Inflammatory macrophage (primary cell): ENCODE data around the gene PLPPR1.
A peak's percentile ranks its signal among the peaks of the same experiment; 100 is the strongest.
"Not testable (repeated sequence)": the region's sequence is repeated elsewhere in the genome, so short reads cannot be mapped to it uniquely, and the experiment has no call there.

Experiments used
- DNase-seq, 2 donors: peaks; one replicate each; pipeline ENCODE4 v3.0.0-alpha.2; 2020 to 2022

The PLPPR1 gene

DNA sequence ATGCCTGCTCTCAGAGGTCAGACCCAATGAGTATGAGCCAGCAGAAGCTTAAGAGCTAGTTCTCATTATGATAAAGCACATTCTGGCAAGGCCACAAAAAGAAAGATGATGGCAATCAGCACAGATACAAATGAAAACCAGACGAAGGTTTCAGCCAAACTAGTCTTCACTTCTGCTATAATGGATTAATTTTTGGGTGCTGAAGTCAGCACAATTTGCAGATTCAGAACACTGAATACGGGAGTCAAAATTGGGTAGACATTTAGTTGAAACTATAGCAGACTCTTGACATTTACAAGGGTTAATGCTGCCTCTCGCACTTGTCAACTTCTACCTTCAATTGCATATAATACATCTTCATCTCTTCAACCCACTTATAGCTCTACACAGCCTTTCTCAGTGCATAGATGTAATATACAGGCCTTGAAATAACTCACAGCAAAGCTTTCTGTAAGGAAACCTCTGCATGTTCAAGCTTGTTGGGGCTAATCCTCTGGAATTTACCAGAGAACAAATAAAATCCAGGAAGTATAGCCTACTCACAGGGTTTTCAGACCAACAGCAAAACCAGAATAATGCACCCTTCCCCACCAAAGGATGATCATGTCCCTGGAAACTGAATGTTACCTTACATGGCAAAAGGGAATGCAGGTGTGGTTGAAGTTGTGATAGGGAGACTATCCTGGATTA, 279.1 kb downstream of the PLPPR1 start:
- DNase-seq, result no peak

DNA sequence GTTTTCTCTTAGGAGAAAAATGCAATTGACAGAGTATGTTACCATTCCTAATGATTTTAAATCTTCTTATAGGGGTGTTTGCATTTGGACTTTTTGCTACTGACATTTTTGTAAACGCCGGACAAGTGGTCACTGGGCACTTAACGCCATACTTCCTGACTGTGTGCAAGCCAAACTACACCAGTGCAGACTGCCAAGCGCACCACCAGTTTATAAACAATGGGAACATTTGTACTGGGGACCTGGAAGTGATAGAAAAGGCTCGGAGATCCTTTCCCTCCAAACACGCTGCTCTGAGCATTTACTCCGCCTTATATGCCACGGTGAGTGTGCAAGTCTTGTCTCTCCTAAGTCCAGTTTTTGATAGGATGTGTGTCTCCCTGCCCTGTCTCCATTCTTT, 280.6 kb downstream of the PLPPR1 start:
- DNase-seq, result no peak

DNA sequence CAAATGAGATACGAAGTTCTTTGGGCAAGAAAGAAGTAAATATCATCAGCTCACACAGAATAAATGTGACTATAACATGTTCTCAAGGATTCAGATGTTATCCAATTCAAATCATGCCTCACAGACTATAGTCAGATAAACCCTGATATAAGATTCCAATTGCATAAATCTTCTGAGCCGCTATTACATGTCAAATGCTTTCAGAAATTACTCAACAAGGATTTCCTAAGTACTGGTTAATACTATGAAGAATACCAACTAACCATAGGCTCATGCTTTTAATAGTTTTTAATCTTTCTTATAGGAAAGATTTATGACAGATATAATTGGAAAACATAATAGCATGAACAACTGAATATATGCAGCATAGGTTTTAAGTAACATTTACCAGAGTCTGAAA, 282.7 kb downstream of the PLPPR1 start:
- DNase-seq, result no peak

DNA sequence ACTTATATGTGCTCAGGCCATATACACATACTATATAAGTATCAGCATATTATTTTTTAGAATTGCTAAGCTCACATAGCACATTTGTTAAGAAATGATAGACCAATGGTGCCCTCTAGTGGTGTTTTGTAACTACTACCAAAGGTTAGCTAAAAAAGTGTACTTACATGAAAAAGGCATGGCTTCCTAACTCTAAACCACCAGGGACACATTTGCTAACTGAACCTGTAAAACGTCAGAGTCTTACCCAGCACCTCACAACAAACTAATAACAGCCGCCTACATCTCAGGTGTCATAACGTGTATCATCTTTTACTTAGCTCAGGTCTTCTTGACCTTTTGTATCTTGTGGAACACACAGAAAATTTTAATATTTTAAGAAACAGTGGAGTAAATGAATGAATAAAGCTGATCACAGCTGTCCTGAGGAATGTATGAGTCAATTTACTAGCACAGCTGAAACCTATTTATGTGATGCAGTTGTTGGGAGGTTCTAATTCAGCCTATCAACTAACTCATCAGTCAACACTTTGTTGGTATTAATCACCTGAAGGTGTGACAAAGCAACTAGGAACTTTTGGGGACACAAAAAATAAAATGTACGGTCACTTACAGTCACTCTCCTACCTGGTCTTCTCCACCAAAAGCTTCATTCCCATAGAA, 283.4 kb downstream of the PLPPR1 start:
- peak; percentile 69 to 78 for DNase-seq

DNA sequence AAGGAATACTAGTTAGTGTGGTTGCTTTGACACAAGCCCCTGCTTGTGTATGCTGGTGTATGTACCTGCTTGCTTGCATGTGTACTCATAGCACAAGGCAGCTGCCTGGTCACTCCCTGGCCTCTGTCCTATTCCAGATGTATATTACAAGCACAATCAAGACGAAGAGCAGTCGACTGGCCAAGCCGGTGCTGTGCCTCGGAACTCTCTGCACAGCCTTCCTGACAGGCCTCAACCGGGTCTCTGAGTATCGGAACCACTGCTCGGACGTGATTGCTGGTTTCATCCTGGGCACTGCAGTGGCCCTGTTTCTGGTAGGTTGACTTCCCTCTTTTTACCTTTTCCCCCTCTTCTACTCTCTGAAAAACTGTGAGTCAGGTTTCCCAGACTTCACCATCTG, 284.1 kb downstream of the PLPPR1 start:
- no peak for DNase-seq

DNA sequence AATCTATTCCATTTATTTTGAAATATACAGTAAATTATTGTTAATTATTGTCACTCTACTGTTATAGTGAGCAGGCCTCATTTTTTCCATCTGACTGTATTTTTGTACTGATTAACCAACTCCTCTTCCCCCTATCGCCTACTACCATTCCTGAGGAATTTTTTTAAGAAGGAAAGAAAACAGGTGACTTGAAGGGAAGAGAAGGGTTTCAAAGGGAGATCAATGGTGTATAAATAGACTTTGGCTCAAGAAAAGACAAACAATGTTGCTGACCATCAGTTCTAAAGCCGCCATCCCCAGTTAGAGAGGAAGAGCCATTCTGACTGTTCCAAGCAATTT, 286.6 kb downstream of the PLPPR1 start:
- no peak for DNase-seq

DNA sequence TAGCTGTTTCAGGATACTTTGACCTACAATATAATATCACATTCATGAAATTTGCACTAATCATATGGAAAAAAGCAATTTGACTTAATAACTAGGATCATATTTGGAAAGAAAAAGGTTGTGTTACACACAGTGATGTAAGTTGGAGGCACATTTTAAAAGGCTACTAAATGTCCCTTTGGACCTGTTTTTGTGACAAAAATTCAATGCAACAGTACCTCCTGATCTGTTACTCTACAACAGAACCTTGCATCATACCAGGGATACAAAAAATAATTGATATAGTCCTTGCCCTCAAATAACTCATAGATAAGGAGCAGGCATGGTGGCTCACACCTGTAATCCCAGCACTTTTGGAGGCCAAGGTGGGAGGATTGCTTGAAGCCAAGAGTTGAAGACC, 289.2 kb downstream of the PLPPR1 start:
- no peak for DNase-seq

DNA sequence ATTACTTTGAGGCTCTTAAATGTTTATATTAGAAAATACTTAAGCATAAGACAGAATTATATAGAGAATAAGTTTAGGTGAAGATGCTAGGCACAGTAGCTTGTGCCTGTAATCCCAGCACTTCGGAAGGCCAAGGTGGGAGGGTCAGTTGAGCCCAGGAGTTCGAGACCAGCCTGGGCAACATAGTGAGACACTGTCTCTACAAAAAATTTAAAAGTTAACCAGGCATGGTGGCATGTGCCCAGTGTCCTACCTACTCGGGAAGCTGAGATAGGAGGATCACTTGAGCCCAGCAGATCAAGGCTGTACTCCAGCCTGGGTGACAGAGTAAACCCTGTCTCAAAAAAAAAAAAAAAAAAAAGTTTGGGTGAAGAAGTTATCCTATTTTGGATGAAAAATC, 294.6 kb downstream of the PLPPR1 start:
- no peak for DNase-seq

DNA sequence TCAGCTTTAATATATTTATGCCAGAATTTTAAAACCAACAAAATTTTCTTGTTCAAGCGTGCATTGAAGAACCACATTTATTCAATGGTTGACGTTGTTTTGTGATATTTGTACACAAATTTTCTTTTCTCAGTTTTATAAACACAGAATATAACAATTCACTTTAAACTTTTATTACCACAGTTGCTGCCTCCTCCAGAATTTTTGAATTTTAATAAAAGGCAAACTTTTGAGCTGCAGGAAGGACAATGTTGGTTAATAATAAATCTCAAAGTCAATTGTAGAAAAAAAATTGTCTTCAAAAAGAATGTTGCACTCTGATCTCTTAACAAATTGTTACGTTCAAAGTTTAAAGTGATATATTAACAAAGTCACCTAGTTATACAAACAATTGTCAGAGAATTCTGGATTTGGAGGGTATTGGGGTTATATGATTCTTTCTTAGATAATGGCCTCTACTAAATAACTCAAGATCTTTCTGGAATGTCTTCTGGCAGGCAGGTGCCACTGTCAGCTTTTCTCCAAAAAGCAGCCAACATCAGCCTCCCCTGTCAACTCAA, 295.8 kb downstream of the PLPPR1 start:
- DNase-seq, result no peak

DNA sequence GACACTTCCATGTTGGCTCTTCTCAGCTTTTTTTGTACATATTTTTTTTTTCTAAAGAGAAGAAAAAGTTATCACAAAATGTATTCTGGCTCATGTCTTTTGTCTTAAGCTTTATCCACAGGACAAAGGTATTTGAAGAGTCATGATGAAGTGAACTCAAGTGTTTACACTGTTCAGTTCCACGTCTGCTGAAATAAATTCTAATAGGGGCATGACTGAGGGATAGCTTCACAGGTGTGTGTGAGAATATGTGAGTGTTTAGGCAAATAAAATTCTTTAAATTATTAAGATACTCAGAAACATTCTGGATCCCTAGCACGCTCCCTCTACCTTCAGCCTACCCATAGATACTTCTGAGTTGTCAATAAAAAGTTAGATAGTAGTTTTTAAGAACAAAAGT, 296.5 kb downstream of the PLPPR1 start:
- no peak for DNase-seq

DNA sequence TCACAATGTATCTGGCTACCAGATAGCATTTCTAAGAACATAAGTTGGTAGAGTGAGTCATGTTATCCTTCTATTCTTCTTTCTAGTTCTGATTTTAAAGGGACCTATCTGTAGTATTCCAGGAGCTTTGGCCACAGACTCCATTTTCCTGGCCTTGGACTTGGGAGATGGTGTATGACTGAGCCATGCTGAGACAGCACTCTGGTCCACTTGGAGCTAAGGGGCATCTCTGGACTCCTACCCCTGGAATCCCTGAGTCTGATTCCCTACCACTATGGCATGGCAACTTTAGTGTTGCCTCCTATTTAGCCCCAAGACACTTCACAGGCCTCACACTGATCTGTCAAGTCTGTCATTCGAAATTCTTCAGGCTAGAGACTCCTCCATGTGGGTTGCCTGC, 297.5 kb downstream of the PLPPR1 start:
- DNase-seq, result no peak

DNA sequence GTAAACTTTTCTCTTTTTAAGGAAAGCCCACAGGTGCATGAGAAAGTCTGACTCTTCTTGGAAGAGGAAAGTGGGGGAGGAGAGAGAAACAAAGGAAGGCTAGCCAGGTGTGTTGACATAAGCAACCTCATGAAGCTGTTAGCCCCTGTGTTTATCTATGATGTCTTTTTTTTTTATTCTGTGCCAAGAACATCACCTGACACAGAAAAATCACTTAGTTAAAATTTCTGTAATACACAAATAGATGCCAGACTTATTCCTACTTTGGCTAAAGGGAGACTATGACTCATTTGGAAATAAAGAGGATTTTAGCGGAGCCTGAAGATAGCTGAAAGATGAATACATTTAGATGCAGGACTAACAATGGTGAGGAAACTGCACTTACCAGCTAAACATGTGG, 298.0 kb downstream of the PLPPR1 start:
- DNase-seq, result no peak

DNA sequence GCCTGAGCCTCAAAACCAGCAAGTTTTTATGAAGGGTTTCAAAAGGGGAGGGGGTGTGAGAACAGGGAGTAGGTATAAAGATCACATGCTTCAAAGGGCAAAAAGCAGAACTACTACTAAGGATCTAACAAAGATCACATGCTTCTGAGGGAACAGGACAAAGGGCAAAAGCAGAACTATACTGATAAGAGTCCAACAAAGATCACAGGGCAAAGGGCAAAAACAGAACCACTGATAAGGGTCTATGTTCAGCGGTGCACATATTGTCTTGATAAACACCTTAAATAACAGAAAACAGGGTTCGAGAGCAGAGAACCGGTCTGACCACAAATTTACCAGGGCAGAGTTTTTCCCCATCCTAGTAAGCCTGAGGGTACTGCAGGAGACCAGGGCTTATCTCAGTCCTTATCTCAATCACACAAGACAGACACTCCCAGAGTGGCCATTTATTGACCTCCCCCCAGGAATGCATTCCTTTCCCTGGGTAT, 298.9 kb downstream of the PLPPR1 start:
- DNase-seq, result not testable (repeated sequence)

DNA sequence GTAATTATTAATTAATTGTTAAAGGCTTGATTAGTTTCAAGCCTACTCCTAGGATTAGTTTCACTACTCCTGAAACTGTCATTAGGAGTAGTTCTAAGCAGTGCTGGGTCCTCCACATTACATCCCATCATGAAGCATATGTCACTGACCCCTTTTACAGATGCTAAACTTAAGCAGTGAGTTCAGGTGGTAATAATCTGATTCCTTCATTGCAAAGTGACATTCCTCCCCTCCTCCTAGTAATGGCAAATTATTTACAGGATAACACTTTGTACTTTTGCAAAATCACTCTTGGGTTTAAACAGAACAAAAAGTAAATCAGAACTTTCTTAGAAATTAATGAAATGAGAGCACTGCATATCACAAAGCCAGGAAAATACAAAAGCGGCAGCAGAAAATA, 303.8 kb downstream of the PLPPR1 start:
- no peak for DNase-seq

DNA sequence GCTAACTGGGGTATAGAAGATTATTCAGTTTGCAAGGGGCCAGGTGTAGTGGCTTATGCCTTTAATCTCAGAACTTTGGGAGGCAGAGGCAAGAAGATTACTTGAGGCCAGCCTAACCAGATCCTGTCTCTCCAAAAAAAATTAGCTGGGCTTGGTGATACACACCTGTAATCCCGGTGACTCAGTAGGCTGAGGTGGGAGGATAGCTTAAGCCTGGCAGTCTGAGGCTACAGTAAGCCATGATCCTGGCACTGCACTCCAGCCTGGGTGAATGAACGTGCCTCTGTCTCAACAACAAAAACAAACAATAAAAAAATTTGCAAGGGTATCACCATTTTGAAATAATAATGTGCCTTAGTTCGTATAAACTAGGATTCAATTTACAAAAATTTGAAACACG, 305.0 kb downstream of the PLPPR1 start:
- DNase-seq, result no peak

DNA sequence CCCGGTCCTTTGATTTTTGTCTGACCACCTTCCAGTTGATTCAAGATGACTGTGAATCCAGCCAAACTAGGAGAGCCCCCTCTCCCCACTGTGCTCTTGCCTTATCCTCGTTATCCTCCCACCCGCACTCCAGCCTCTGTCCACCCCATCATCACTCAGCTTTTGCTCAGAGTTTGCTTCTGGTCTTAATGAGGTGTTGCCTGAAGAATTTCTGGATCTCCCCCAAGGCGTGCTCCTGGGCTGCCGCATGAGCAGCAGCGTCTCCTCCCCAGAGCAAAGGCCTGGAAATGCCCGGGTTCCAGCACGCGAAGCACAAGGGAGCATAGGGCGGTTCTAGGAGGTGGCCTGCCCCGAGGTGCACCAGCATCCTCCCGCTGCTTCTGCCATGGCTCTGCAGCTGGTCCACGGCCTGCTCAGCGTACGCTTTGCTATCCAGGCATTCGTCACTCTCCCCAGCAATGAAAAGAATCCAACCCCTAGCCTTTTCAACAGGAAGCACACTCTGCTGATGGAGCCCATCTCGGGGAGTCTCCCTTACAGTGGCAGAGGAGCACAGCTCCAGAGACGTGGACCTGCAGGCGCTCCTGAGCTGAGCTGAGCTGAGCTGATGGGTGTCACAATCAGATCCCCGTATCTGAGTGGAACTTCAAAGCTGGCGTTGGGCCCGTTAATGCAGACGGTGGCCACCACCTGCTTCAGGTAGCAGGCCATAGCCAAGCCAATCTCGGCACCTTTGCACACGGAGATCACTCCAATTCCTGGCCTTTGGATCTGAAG, 305.6 kb downstream of the PLPPR1 start:
- DNase-seq, result no peak

DNA sequence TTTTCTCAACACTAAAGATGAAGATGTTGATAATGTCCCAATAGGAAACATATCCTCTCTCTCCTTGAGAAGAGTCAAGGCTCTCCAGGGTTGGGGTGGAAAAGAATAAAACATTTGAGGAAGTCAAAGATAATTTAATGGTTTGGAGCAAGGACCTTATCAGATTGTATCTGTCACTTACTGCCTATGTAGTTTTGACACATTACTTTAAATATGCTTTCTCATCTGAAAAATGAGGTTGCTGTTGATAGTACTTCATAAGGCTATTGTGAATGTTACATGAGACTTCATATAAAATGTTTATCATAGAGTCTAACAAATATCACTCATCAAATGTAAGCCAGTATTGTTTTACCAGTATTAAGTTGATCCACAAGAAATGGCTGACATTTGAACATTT, 307.6 kb downstream of the PLPPR1 start:
- no peak for DNase-seq

DNA sequence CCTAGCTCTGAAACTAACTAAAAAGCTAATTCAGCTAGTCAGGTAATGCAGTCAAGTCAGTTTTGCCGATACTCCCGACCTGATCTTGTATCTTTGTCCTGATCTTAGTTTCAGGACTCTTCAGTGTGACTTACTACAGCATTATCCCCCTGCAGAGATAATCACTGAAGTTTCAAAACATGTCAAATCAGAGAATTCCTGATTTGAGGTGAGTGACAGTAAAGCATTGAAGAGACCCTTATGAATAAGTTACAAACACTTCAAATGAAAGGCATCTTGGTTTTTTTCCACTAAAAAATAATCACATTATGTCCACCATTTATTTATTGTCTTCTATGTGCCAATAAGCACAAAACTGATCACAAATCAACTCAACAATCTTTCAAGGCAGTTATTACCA, 308.7 kb downstream of the PLPPR1 start:
- DNase-seq, result no peak

DNA sequence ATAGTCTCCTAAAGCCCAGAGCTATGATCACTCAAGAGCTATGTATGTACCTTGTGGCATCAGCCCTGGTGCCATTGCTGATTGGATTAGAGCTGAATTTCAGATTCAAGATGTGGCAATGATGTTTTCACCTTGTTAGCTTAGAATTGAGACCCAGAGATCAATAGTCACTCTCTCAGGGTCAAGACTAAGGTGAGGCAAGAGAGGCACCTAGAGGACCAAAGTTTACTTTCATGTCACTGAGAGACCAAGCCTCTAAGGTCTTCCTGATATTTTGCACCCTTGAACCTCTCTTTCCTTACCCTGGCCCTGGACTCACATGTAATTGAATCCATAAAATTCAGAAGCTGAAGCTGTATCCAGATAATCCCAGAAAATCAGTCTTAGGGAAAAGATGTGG, 313.4 kb downstream of the PLPPR1 start:
- DNase-seq, result no peak

DNA sequence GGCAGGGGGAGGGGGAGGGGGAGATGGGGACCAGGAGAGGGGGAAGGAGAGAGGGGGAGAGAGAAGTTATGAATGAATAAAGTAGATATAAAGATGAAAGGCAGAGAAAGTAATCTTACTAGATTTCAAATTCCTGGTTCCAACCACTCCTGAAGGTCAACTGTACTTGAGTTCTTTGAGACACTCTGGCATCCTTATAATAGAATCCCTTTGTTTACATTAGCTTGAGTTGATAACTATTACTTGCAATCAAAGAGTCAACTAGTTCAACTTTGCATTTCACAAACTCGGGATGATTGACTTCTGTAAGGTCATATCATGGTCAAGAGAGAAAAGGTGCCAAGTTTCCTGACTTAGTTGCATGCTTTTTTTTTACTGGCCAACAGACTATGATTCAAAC, 314.1 kb downstream of the PLPPR1 start:
- DNase-seq, result no peak

DNA sequence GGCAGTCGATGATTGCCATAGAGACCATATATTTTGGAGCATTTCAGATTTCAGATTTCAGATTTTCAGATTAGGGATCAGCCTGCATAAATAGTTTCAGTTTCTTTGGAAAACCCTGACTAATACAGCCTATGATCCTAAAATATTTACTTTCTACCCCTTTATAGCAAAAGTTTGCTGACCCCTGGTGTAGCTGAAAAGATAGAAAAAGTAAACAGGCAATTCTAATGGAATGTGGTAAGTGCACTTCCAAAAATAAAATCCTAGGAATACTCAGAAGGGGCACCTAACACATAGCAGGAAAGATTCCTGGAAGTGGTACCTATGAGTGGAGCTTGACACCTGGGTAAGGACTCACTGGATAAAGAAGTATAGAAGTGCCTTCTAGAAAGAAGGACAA, 321.8 kb downstream of the PLPPR1 start:
- no peak for DNase-seq

DNA sequence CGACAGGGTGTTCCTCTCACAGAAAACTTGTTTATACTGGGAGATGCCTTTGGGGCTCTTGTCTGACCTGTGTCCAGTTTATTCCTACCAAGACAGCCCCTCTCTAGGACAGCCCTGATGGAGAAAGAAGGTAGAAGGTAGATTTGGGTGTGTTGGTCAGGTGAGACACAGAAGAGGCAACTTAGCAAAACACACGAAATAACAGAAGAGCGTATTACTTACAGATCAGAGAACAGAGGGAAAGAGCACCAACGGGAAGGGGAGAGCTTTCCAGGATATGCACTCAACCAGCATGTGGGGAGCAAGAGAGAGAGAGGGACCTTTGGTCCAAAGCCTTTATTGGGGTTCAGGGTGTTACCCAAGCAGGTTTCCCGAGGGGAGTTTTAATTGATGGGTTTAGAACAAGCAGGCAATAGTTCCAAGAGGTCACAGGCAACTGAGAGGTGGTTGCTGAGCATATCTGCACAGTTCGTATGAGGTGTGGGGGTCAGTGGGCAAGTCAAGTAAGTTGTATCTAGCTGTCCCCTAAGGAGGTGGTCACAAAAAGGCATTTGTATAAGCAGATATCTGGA, 324.5 kb downstream of the PLPPR1 start:
- no peak for DNase-seq

DNA sequence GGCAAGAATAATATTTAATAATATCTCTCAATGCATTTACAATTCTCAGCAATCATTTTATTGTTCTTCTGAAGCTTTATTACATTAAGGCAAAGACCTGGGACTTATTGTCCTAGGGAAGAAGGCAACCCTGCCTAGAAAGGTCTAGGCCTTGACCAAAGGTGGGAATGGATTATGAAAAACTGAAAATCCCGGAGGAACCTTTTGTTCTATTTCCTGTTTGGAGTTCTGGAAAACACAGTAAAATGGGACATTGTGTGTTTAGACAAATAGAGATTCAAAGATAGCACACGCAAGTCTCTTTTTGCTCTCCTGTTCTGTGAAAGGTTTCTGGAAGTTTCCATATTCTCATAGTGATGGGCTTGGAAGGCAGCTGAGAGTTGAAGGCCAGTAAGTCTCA, 325.2 kb downstream of the PLPPR1 start:
- no peak for DNase-seq
